HepG2 (cell line): Measurements from ENCODE around the gene TBXAS1. TPM values are rescaled to one million over a fixed set of nuclear protein-coding genes. Genes with fewer than 3 reads are reported as not detected.
A peak's percentile ranks its signal among the peaks of the same experiment; 100 is the strongest.

ENCODE experiments used
- ATAC-seq: fragments of 200-7000 bp; cut with Tn5 transposase; 3 replicates; pipeline ENCODE4 v1.9.1; 2020; ENCODE audit warnings: mild to moderate bottlenecking, moderate library complexity
- BruUV-seq: library from RNA; stranded (reverse); fragments of 400-500 nt; replicated peaks from 2 replicates; lab custom pipeline; 2021; lab: Mats Ljungman, UMichigan
- CTCF ChIA-PET: fragments of 300-600 bp; formaldehyde crosslinking; extraction: SDS; loops from one replicate; lab custom pipeline; 2021; ENCODE audit warnings: low total read pairs, inconsistent platforms, low intra/inter-chr PET ratio; lab: Yijun Ruan, JAX
- POLR2A ChIA-PET: fragments of 350-600 bp; sonication (Branson Sonifier 250); formaldehyde crosslinking; loops from one replicate; lab custom pipeline; 2020; ENCODE audit warnings: antibody characterized with exemption, inconsistent platforms; lab: Yijun Ruan, JAX
- DNase-seq: peaks from one replicate; pipeline ENCODE4 v3.0.0-alpha.2; 2015; ENCODE audit warnings: low spot score
- FAIRE-seq: peaks from 3 replicates; lab custom pipeline; 2011; peaks lifted over from hg19 to GRCh38; lab: Jason Lieb, UNC
- H2AFZ ChIP-seq: one replicate; pipeline ENCODE4 v1.6.1; 2011; ENCODE audit warnings: low read length, inconsistent platforms
- H3K27ac ChIP-seq: fragments of 300-600 bp; 3 replicates; pipeline ENCODE4 v1.8.0; 2011; ENCODE audit warnings: mixed run types, mild to moderate bottlenecking, mixed read lengths, low read length, inconsistent platforms; ENCODE audit not compliant: insufficient read depth; ENCODE audit errors: extremely low read length
- H3K27me3 ChIP-seq, 2 experiments: fragments of 200-600 bp in 1 of 2; 2 replicates in 1 of 2; 3 replicates in 1 of 2; pipeline versions ENCODE4 v1.6.0 to v1.8.0; 2011; ENCODE audit warnings: low read length in 2 of 2, mild to moderate bottlenecking in 2 of 2, moderate library complexity in 2 of 2, inconsistent platforms in 1 of 2; ENCODE audit not compliant: insufficient read depth in 2 of 2, control insufficient read depth in 1 of 2
- H3K36me3 ChIP-seq, 2 experiments: fragments of 200-600 bp in 1 of 2; replicated peaks in 1 of 2; 2 replicates in 1 of 2; 3 replicates in 1 of 2; pipeline versions ENCODE4 v1.5.1 to v1.8.0; 2011; ENCODE audit warnings: low read length in 2 of 2, inconsistent platforms in 1 of 2; ENCODE audit not compliant: insufficient read depth in 2 of 2, control insufficient read depth in 1 of 2
- H3K4me1 ChIP-seq: 2 replicates; pipeline ENCODE4 v1.5.1; 2012; ENCODE audit warnings: low read length, inconsistent platforms; ENCODE audit not compliant: insufficient read depth
- H3K4me2 ChIP-seq: 2 replicates; pipeline ENCODE4 v1.6.0; 2011; ENCODE audit warnings: low read depth, low read length, inconsistent platforms
- H3K4me3 ChIP-seq, 3 experiments: fragments of 200-600 bp in 1 of 3; sonication (generic), shearing (Covaris generic) in 1 of 3; replicated peaks in 1 of 3; 2 replicates each; pipeline ENCODE4 v1.5.1; 2011 to 2016; ENCODE audit warnings: low read length in 3 of 3, inconsistent platforms in 2 of 3, low read depth in 2 of 3, mild to moderate bottlenecking in 2 of 3, control low read depth in 1 of 3, mixed read lengths in 1 of 3; ENCODE audit not compliant: insufficient read depth in 1 of 3
- H3K79me2 ChIP-seq: one replicate; pipeline ENCODE4 v1.6.1; 2011; ENCODE audit warnings: low read length, inconsistent platforms; ENCODE audit not compliant: insufficient read depth
- H3K9ac ChIP-seq: 2 replicates; pipeline ENCODE4 v1.6.0; 2011; ENCODE audit warnings: mild to moderate bottlenecking, low read depth, low read length, inconsistent platforms; ENCODE audit not compliant: insufficient read depth
- H3K9me3 ChIP-seq: 2 replicates; pipeline ENCODE4 v1.5.1; 2012; ENCODE audit warnings: mild to moderate bottlenecking, low read length
- H4K20me1 ChIP-seq: 2 replicates; pipeline ENCODE4 v1.6.0; 2011; ENCODE audit warnings: inconsistent platforms, mild to moderate bottlenecking, low read length, moderate library complexity; ENCODE audit not compliant: insufficient read depth
- CEBPB ChIP-seq: IDR thresholded peaks from 2 replicates; pipeline ENCODE4 v1.6.1; 2011; ENCODE audit warnings: low read depth, low read length, improper control_type of control experiment, borderline replicate concordance
- FOXJ3 ChIP-seq: sonication (generic); formaldehyde crosslinking; IDR thresholded peaks from 2 replicates; pipeline ENCODE4 v1.4.0; 2020; ENCODE audit warnings: missing genetic modification reagents, mild to moderate bottlenecking, borderline replicate concordance
- NFKBIZ ChIP-seq: IDR thresholded peaks from 2 replicates; pipeline ENCODE4 v1.6.1; 2018; ENCODE audit warnings: missing genetic modification reagents, missing compliant biosample characterization
- NR2C2 ChIP-seq: sonication (generic); formaldehyde crosslinking; IDR thresholded peaks from 2 replicates; pipeline ENCODE4 v1.4.0; 2020; ENCODE audit warnings: missing genetic modification reagents, mild to moderate bottlenecking, moderate library complexity, borderline replicate concordance
- TBP ChIP-seq: sonication (generic); formaldehyde crosslinking; IDR thresholded peaks from 2 replicates; pipeline ENCODE4 v1.5.0; 2020; ENCODE audit warnings: missing genetic modification reagents
- ZBTB4 ChIP-seq: sonication (generic); formaldehyde crosslinking; IDR thresholded peaks from 2 replicates; pipeline ENCODE4 v1.4.0; 2020; ENCODE audit warnings: missing genetic modification reagents, mild to moderate bottlenecking, borderline replicate concordance
- ZNF281 ChIP-seq: sonication (generic); formaldehyde crosslinking; IDR thresholded peaks from 2 replicates; pipeline ENCODE4 v1.4.0; 2020; ENCODE audit warnings: missing genetic modification reagents, borderline replicate concordance
- ZNF30 ChIP-seq: sonication (generic); formaldehyde crosslinking; IDR thresholded peaks from 2 replicates; pipeline ENCODE4 v1.5.0; 2020; ENCODE audit warnings: mild to moderate bottlenecking, missing genetic modification reagents
- ZNF430 ChIP-seq: sonication (generic); formaldehyde crosslinking; IDR thresholded peaks from 2 replicates; pipeline ENCODE4 v1.9.0; 2021; ENCODE audit warnings: mild to moderate bottlenecking, missing genetic modification reagents
- ZNF660 ChIP-seq: sonication (generic); formaldehyde crosslinking; IDR thresholded peaks from 2 replicates; pipeline ENCODE4 v1.5.1; 2020; ENCODE audit warnings: mild to moderate bottlenecking, low read depth, missing genetic modification reagents, borderline replicate concordance
- ZNF879 ChIP-seq: sonication (generic); formaldehyde crosslinking; IDR thresholded peaks from 2 replicates; pipeline ENCODE4 v1.8.1; 2023; ENCODE audit warnings: missing genetic modification reagents
- WGBS: methylation state at CpG from one replicate; pipeline ENCODE4 v1.1.6; 2017; ENCODE audit warnings: low lambda C conversion rate; 5-methylcytosine and 5-hydroxymethylcytosine counted together
- in situ Hi-C: cut with HindIII; loops from 2 replicates; pipeline ENCODE4 v1.10.0; 2017; ENCODE audit warnings: low pct_unique_long_range_greater_than_20kb; ENCODE audit not compliant: extremely low pct_ligation_motif_present
- intact Hi-C: fragments of 100-400 bp; cut with micrococcal nuclease; formaldehyde crosslinking; loops from one replicate; pipeline ENCODE4 v1.10.0; 2022; ENCODE audit not compliant: unreplicated experiment
- polyA plus RNA-seq, 8 experiments: library from polyadenylated mRNA; depleted of rRNA in 3 of 8; stranded (reverse) in 7 of 8; unstranded in 1 of 8; fragments of >200 nt; fragmentation: Illumina TruSeq in 4 of 8; extraction: Trizol in 4 of 8; gene quantifications; 2 replicates each; pipeline versions ENCODE4 v1.2.1 to v1.2.3, GENCODE V29; 2011 to 2016; ENCODE audit warnings: low read depth in 4 of 8, missing spikeins in 1 of 8, mixed read lengths in 1 of 8; ENCODE audit not compliant: insufficient read depth in 1 of 8
- total RNA-seq, 5 experiments: library from RNA; depleted of rRNA; stranded (reverse); fragments of >200 nt; fragmentation: Illumina TruSeq; extraction: Trizol; gene quantifications; 2 replicates each; pipeline ENCODE4 v1.2.3, GENCODE V29; 2016; ENCODE audit warnings: low read depth in 1 of 5
- TF ChIP-seq, protein P1 (sequence below): sonication (generic); formaldehyde crosslinking; conservative IDR thresholded peaks from 2 replicates; pipeline ENCODE4 v1.4.0; 2020; ENCODE audit warnings: missing genetic modification reagents
- TF ChIP-seq, protein P2 (sequence below): sonication (generic); formaldehyde crosslinking; IDR thresholded peaks from 2 replicates; pipeline ENCODE4 v1.8.0; 2022; ENCODE audit warnings: mild to moderate bottlenecking, missing genetic modification reagents, moderate library complexity
- TF ChIP-seq, protein P3 (sequence below): sonication (generic); formaldehyde crosslinking; IDR thresholded peaks from 2 replicates; pipeline ENCODE4 v1.5.0; 2020; ENCODE audit warnings: missing genetic modification reagents

TBXAS1 gene
- total and polyA plus RNA-seq, 2 of the 13 experiments (the other 11 are each of a cell fraction or from before 2014, with no cell fraction given): 4.0 to 4.9 TPM

- ATAC-seq (peak; percentile 31), FAIRE-seq (no peak)
- TF ChIP-seq, protein P1, sequence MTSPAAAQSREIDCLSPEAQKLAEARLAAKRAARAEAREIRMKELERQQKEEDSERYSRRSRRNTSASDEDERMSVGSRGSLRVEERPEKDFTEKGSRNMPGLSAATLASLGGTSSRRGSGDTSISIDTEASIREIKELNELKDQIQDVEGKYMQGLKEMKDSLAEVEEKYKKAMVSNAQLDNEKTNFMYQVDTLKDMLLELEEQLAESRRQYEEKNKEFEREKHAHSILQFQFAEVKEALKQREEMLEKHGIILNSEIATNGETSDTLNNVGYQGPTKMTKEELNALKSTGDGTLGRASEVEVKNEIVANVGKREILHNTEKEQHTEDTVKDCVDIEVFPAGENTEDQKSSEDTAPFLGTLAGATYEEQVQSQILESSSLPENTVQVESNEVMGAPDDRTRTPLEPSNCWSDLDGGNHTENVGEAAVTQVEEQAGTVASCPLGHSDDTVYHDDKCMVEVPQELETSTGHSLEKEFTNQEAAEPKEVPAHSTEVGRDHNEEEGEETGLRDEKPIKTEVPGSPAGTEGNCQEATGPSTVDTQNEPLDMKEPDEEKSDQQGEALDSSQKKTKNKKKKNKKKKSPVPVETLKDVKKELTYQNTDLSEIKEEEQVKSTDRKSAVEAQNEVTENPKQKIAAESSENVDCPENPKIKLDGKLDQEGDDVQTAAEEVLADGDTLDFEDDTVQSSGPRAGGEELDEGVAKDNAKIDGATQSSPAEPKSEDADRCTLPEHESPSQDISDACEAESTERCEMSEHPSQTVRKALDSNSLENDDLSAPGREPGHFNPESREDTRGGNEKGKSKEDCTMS (CRISPR knock-in tag): no peak
- TF ChIP-seq FOXJ3 (no peak), NFKBIZ (CRISPR knock-in tag) (no peak), TBP (CRISPR knock-in tag) (no peak), ZNF660 (no peak), CEBPB (no peak), ZNF430 (CRISPR knock-in tag) (no peak), ZNF281 (no peak), ZNF879 (CRISPR knock-in tag) (no peak), ZBTB4 (CRISPR knock-in tag) (no peak), NR2C2 (no peak), ZNF30 (CRISPR knock-in tag) (no peak)
- TF ChIP-seq, protein P2, sequence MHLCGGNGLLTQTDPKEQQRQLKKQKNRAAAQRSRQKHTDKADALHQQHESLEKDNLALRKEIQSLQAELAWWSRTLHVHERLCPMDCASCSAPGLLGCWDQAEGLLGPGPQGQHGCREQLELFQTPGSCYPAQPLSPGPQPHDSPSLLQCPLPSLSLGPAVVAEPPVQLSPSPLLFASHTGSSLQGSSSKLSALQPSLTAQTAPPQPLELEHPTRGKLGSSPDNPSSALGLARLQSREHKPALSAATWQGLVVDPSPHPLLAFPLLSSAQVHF: no peak
- TF ChIP-seq, protein P3, sequence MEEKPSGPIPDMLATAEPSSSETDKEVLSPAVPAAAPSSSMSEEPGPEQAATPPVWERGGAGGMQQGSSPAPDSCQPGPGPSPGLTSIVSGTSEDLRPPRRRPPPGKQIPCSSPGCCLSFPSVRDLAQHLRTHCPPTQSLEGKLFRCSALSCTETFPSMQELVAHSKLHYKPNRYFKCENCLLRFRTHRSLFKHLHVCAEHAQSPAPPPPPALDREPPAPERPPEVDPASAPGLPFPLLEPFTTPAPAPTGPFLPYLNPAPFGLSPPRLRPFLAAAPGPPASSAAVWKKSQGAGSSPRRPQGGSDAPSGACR: no peak
Measured at GRCh38 chr7:140019606-140020005, 190.5 kb downstream of the TBXAS1 start.

More at GRCh38 chr7:140019606-140020005, 190.5 kb downstream of the TBXAS1 start:
- intact Hi-C loops (no loop called here), in situ Hi-C loops (no loop called here)
- H3K4me1 ChIP-seq: peaks cover 38% of the 10 kb centered on the region
- H2AFZ ChIP-seq: no peak overlapping the region
- no TSS peak for BruUV-seq
- no peak overlapping the region for H3K27ac ChIP-seq
- H3K79me2 ChIP-seq: no peaks in the 10 kb centered on the region
- H3K27me3 ChIP-seq: peaks cover 5 to 39% of the 10 kb centered on the region in 2 experiments
- H3K4me3 ChIP-seq: peak overlapping the region in 1 of 3 experiments; percentile 55; a peak in 1 of 6 replicates
- ChIA-PET CTCF (no interaction called here), POLR2A (no interaction called here)
- H3K36me3 ChIP-seq: no peaks in the 10 kb centered on the region
- H4K20me1 ChIP-seq: no peaks in the 10 kb centered on the region
- no peak for DNase-seq
- 34% methylated on average over 3 of the region's 3 CpGs for WGBS
- no peak overlapping the region for H3K9ac ChIP-seq
- peak overlapping the region; percentile 72 for H3K4me2 ChIP-seq
- H3K9me3 ChIP-seq: no peaks in the 10 kb centered on the region
